Measurements from ENCODE around the gene CGGBP1. TPM values are rescaled to one million over a fixed set of nuclear protein-coding genes. Genes with fewer than 3 reads are reported as not detected.
A peak's percentile ranks its signal among the peaks of the same experiment; 100 is the strongest.

CGGBP1 gene
- polyA plus RNA-seq, 4 donors, result 29.2 to 72.2 (median 36.0) TPM

DNA sequence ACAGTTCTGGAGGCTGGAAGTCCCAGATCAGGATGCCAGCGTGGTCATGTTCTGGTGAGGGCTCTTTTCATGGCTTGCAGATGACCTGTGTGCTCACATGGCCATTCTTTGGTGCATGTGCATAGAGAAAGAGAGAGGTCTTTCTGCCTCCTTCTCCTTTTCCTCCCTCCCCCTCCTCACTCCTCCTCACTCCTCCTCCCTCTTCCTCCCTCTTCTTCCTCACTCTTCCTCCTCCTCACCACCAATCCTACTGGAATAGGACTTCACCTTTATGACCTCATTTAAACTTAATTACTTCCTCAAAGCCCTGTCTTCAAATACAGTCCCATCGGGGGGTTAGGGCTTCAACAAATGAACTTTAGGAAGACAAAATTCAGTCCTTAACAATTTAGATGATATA, 24.0 kb upstream of the CGGBP1 start:
- WGBS, 3 donors, result 60 to 74% (median 74%) methylated on average over 2 of the region's 2 CpGs
- Histone ChIP-seq H3K4me1 (ENCODE audit: control insufficient read depth in 3 of 3, insufficient read depth in 2 of 3, low read depth in 1 of 3, low read length in 2 of 3) (no peaks in the 10 kb centered on the region), H3K9me3 (ENCODE audit: control insufficient read depth in 2 of 2, insufficient read depth in 1 of 2, low read depth in 1 of 2, low read length in 1 of 2) (peaks cover 0 to 4% of the 10 kb centered on the region in 2 donors), H3K27me3 (ENCODE audit: control insufficient read depth in 3 of 3, insufficient read depth in 3 of 3, low read length in 3 of 3) (no peaks in the 10 kb centered on the region), H3K4me3 (ENCODE audit: low read depth in 1 of 3, low read length in 3 of 3) (no peak overlapping the region), H3K36me3 (ENCODE audit: control insufficient read depth in 3 of 3, insufficient read depth in 2 of 3, low read depth in 1 of 3, low read length in 3 of 3) (peaks cover 0 to 9% (median 0%) of the 10 kb centered on the region in 3 donors), H3K27ac (ENCODE audit: low read depth in 1 of 3, low read length in 2 of 3) (no peak overlapping the region)
- FAIRE-seq (no peak), DNase-seq (no peak)

DNA sequence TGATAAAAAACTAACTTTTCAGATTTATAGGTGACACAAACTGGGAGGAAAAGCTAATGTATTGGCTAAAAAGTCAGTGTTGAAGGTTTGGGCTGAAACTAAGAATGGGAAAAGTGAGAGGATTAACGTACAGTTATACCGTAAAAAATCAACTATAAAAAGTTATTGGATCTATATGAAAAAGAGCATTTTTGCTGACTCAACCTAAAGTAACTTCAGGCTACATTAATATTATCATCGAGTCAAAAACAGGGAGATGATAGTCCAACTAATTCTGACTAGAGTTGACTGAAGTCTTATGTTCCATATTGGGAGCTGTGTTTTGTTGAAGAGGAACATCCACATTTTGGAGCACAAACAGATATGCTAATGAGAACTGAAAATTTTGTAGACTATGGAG, 20.1 kb upstream of the CGGBP1 start:
- Histone ChIP-seq H3K27ac (ENCODE audit: low read depth in 1 of 3, low read length in 2 of 3) (no peak overlapping the region), H3K36me3 (ENCODE audit: control insufficient read depth in 3 of 3, insufficient read depth in 2 of 3, low read depth in 1 of 3, low read length in 3 of 3) (peaks cover 0 to 3% (median 0%) of the 10 kb centered on the region in 3 donors), H3K4me3 (ENCODE audit: low read depth in 1 of 3, low read length in 3 of 3) (no peak overlapping the region), H3K9me3 (ENCODE audit: control insufficient read depth in 2 of 2, insufficient read depth in 1 of 2, low read depth in 1 of 2, low read length in 1 of 2) (peaks cover 0 to 4% of the 10 kb centered on the region in 2 donors), H3K27me3 (ENCODE audit: control insufficient read depth in 3 of 3, insufficient read depth in 3 of 3, low read length in 3 of 3) (no peaks in the 10 kb centered on the region), H3K4me1 (ENCODE audit: control insufficient read depth in 3 of 3, insufficient read depth in 2 of 3, low read depth in 1 of 3, low read length in 2 of 3) (no peaks in the 10 kb centered on the region)
- FAIRE-seq (no peak), DNase-seq (no peak)
- 96 to 100% (median 97%) methylated on average over 3 of the region's 3 CpGs for WGBS, 3 donors

DNA sequence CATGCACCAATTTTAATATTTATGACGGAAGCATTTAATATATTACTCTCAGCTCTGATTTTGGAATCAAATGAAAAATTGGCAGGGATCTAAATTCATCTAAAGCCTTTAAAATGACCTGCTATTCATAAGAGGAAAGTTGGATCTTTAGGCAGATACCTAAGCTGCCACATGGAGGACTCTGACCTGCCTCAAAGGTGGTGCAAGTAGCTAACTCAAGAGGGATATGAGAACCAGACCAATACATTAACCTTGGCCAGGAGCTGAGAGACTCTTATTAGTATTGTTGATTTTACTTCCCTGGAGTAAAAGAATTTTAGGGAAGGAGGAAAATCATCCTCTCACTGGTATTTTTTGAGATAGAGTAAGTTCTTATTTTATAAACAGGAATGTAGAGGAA, 17.9 kb upstream of the CGGBP1 start:
- no peak for FAIRE-seq
- DNase-seq, result peak in 1 of 2 donors; percentile 21

DNA sequence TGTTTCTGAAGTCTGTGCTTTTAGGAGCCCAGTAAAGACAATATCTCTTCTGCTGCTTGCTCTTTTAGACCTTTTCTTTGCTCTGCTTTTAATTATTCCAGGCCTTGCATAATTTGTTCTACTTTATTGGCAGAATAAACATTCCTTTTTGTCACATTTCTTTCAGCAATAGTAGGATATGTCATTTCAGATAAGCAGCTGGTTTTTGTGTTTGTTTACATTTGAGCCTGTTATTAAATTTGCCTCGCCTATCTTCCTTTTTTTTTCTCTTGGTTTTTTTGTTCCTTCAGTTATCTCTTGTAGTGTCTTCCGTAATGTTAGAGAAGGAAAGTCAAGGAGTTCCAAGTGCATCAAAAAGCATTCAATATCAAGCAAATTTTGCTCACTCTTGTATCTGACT, 16.7 kb upstream of the CGGBP1 start:
- Histone ChIP-seq H3K9me3 (ENCODE audit: control insufficient read depth in 2 of 2, insufficient read depth in 1 of 2, low read depth in 1 of 2, low read length in 1 of 2) (peaks cover 0 to 3% of the 10 kb centered on the region in 2 donors), H3K36me3 (ENCODE audit: control insufficient read depth in 3 of 3, insufficient read depth in 2 of 3, low read depth in 1 of 3, low read length in 3 of 3) (peaks cover 0 to 4% (median 0%) of the 10 kb centered on the region in 3 donors), H3K27me3 (ENCODE audit: control insufficient read depth in 3 of 3, insufficient read depth in 3 of 3, low read length in 3 of 3) (no peaks in the 10 kb centered on the region), H3K4me3 (ENCODE audit: low read depth in 1 of 3, low read length in 3 of 3) (no peak overlapping the region), H3K4me1 (ENCODE audit: control insufficient read depth in 3 of 3, insufficient read depth in 2 of 3, low read depth in 1 of 3, low read length in 2 of 3) (no peaks in the 10 kb centered on the region), H3K27ac (ENCODE audit: low read depth in 1 of 3, low read length in 2 of 3) (no peak overlapping the region)
- 51 to 73% (median 60%) methylated on average over 2 of the region's 2 CpGs for WGBS, 3 donors
- DNase-seq (no peak), FAIRE-seq (no peak)

More for the DNA sequence above, 17.9 kb upstream of the CGGBP1 start:
- H3K4me3 ChIP-seq (ENCODE audit: low read depth in 1 of 3, low read length in 3 of 3), result no peak overlapping the region
- no peaks in the 10 kb centered on the region for H3K4me1 ChIP-seq (ENCODE audit: control insufficient read depth in 3 of 3, insufficient read depth in 2 of 3, low read depth in 1 of 3, low read length in 2 of 3)
- 94 to 100% (median 97%) methylated on average over 1 of the region's 1 CpG for WGBS, 3 donors
- H3K9me3 ChIP-seq (ENCODE audit: control insufficient read depth in 2 of 2, insufficient read depth in 1 of 2, low read depth in 1 of 2, low read length in 1 of 2), result peaks cover 0 to 4% of the 10 kb centered on the region in 2 donors
- H3K27ac ChIP-seq (ENCODE audit: low read depth in 1 of 3, low read length in 2 of 3), result no peak overlapping the region
- H3K27me3 ChIP-seq (ENCODE audit: control insufficient read depth in 3 of 3, insufficient read depth in 3 of 3, low read length in 3 of 3), result no peaks in the 10 kb centered on the region
- no peaks in the 10 kb centered on the region for H3K36me3 ChIP-seq (ENCODE audit: control insufficient read depth in 3 of 3, insufficient read depth in 2 of 3, low read depth in 1 of 3, low read length in 3 of 3)

DNA sequence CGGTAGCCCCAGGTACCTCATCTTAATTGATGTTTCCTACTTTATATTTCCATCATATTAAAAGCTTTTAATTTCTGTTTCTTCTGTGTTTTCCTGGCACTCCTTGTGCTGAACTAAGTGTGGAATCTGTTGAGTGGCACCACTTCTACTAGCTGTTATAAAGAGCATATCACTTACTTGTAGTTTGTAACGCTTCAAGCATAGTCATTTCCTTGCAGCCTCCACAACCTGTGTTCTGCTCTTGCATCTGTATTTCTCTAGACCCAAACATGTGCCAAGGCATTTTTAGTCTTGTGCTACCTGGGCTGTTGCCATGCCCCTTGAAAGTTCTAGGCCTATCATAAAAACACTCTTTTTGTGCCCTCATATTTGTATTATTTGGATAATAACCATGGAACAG, 16.3 kb upstream of the CGGBP1 start:
- Histone ChIP-seq H3K36me3 (ENCODE audit: control insufficient read depth in 3 of 3, insufficient read depth in 2 of 3, low read depth in 1 of 3, low read length in 3 of 3) (peaks cover 0 to 4% (median 0%) of the 10 kb centered on the region in 3 donors), H3K4me3 (ENCODE audit: low read depth in 1 of 3, low read length in 3 of 3) (peak overlapping the region in 1 of 3 donors; percentile 7), H3K27ac (ENCODE audit: low read depth in 1 of 3, low read length in 2 of 3) (no peak overlapping the region), H3K4me1 (ENCODE audit: control insufficient read depth in 3 of 3, insufficient read depth in 2 of 3, low read depth in 1 of 3, low read length in 2 of 3) (no peaks in the 10 kb centered on the region), H3K27me3 (ENCODE audit: control insufficient read depth in 3 of 3, insufficient read depth in 3 of 3, low read length in 3 of 3) (no peaks in the 10 kb centered on the region), H3K9me3 (ENCODE audit: control insufficient read depth in 2 of 2, insufficient read depth in 1 of 2, low read depth in 1 of 2, low read length in 1 of 2) (peaks cover 0 to 3% of the 10 kb centered on the region in 2 donors)
- DNase-seq, result no peak
- no peak for FAIRE-seq
- WGBS, 3 donors, result 85 to 95% (median 87%) methylated on average over 2 of the region's 2 CpGs

DNA sequence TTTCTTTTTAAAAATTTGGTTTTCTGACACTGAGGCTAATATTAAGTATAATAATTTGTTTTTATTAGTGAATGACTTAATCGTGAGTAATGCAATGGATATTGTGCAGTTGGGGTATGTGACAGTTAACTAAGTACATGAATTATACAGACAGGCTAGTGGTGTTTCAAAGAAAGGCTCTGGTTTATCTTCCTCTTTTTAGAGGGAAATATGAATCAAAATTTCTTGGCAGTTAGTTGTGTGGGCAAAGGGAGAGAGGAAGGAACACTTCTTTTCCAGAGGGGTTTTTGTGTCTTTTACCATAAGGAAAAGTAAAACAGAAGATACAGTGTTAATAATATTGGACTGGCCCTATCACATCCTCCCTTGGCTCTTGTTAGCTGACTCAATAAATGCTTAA, 2.9 kb upstream of the CGGBP1 start:
- no peak for FAIRE-seq
- Histone ChIP-seq H3K9me3 (ENCODE audit: control insufficient read depth in 2 of 2, insufficient read depth in 1 of 2, low read depth in 1 of 2, low read length in 1 of 2) (peaks cover 0 to 3% of the 10 kb centered on the region in 2 donors), H3K27me3 (ENCODE audit: control insufficient read depth in 3 of 3, insufficient read depth in 3 of 3, low read length in 3 of 3) (no peaks in the 10 kb centered on the region), H3K27ac (ENCODE audit: low read depth in 1 of 3, low read length in 2 of 3) (no peak overlapping the region), H3K36me3 (ENCODE audit: control insufficient read depth in 3 of 3, insufficient read depth in 2 of 3, low read depth in 1 of 3, low read length in 3 of 3) (peaks cover 0 to 3% (median 0%) of the 10 kb centered on the region in 3 donors), H3K4me1 (ENCODE audit: control insufficient read depth in 3 of 3, insufficient read depth in 2 of 3, low read depth in 1 of 3, low read length in 2 of 3) (peaks cover 0 to 6% (median 0%) of the 10 kb centered on the region in 3 donors), H3K4me3 (ENCODE audit: low read depth in 1 of 3, low read length in 3 of 3) (no peak overlapping the region)
- 22 to 40% (median 34%) methylated on average over 1 of the region's 1 CpG for WGBS, 3 donors
- DNase-seq, result no peak

DNA sequence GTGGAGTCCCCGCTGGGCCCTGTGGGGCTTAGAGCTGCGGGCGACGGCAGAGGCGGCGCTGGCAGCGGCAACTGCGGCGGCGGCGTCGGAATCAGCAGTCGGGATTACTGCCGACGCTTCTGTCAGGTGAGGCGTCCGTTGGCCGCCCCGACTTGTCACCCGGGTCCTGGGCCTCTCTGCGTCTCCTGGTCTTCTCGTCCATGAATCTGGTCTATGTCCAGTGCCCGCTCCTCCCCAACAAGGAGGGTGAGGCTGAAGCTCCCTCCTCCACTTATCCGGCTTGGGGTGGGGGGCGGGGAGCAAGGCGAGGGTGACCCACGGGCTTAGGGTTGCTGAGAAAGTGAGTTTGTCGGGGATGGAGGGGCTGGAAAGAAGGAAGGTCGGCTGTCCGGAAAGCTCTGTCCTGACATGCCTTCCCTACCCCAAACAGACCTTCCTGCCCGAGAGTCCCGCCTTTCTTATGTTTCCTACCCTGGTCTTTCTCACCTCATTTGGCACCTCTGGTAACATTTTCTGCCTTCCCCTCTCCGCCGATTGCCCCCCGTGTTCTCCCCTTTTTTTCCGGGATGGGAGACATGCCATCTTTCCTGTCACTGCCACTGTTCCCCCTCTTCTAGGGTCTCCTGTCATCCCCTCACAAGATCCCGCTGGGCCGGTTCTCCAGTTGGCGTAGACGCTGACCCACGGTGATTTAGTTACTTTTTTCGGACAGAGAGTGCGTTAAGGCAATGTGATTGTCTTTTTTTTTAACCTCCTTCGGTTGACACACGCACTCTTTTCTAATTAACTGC, 770 bp upstream of the CGGBP1 start:
- WGBS, 3 donors, result 0 to 1% (median 1%) methylated on average over 38 to 45 of the region's 45 CpGs

DNA sequence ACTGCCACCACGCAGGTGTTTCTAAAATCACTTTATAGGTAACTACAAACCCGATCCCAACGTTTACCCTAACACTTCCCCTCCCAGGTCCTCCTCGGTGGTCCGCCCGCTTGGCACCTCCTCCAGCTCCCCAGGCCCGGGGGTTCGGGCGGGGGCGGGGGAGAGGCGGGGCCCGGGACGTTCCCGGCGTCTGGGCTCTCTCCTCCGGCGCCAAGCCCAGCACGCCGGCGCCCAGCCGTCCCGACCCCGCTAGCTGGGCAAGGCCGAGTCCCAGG, 562 bp downstream of the CGGBP1 start:
- DNase-seq, result no peak
- no peak for FAIRE-seq
- no peaks in the 10 kb centered on the region for H3K9me3 ChIP-seq (ENCODE audit: control insufficient read depth in 2 of 2, insufficient read depth in 1 of 2, low read depth in 1 of 2, low read length in 1 of 2)
- H3K27me3 ChIP-seq (ENCODE audit: control insufficient read depth in 3 of 3, insufficient read depth in 3 of 3, low read length in 3 of 3), result no peaks in the 10 kb centered on the region
- H3K27ac ChIP-seq (ENCODE audit: low read depth in 1 of 3, low read length in 2 of 3), result peak overlapping the region; percentile 95 to 99 (median 96)
- peaks cover 0 to 4% (median 0%) of the 10 kb centered on the region in 3 donors for H3K4me1 ChIP-seq (ENCODE audit: control insufficient read depth in 3 of 3, insufficient read depth in 2 of 3, low read depth in 1 of 3, low read length in 2 of 3)
- peaks cover 0 to 5% (median 3%) of the 10 kb centered on the region in 3 donors for H3K36me3 ChIP-seq (ENCODE audit: control insufficient read depth in 3 of 3, insufficient read depth in 2 of 3, low read depth in 1 of 3, low read length in 3 of 3)
- peak overlapping the region; percentile 78 to 85 (median 81) for H3K4me3 ChIP-seq (ENCODE audit: low read depth in 1 of 3, low read length in 3 of 3)
- WGBS, 3 donors, result 0 to 1% (median 1%) methylated on average over 16 to 24 of the region's 24 CpGs

More for the DNA sequence above, 770 bp upstream of the CGGBP1 start:
- H3K4me1 ChIP-seq (ENCODE audit: control insufficient read depth in 3 of 3, insufficient read depth in 2 of 3, low read depth in 1 of 3, low read length in 2 of 3), result peaks cover 0 to 6% (median 0%) of the 10 kb centered on the region in 3 donors
- H3K36me3 ChIP-seq (ENCODE audit: control insufficient read depth in 3 of 3, insufficient read depth in 2 of 3, low read depth in 1 of 3, low read length in 3 of 3), result peaks cover 0 to 5% (median 3%) of the 10 kb centered on the region in 3 donors
- peak overlapping the region; percentile 85 to 99 (median 92) for H3K4me3 ChIP-seq (ENCODE audit: low read depth in 1 of 3, low read length in 3 of 3)
- H3K9me3 ChIP-seq (ENCODE audit: control insufficient read depth in 2 of 2, insufficient read depth in 1 of 2, low read depth in 1 of 2, low read length in 1 of 2), result no peaks in the 10 kb centered on the region
- DNase-seq (no peak), FAIRE-seq (no peak)
- H3K27ac ChIP-seq (ENCODE audit: low read depth in 1 of 3, low read length in 2 of 3), result peak overlapping the region; percentile 72 to 92 (median 84)
- no peaks in the 10 kb centered on the region for H3K27me3 ChIP-seq (ENCODE audit: control insufficient read depth in 3 of 3, insufficient read depth in 3 of 3, low read length in 3 of 3)
